Frontal cortex (tissue), 4 donors: ENCODE measurements around the gene ASTN1. TPM values are rescaled to one million over a fixed set of nuclear protein-coding genes. Genes with fewer than 3 reads are reported as not detected.

Experiments
- DNase-seq, 2 donors: peaks; one replicate each; pipeline ENCODE4 v3.0.0; 2012; ENCODE audit warnings: low spot score in 2 of 2
- FAIRE-seq: peaks from 2 replicates; lab custom pipeline; 2012; peaks lifted over from hg19 to GRCh38; lab: Jason Lieb, UNC
- total RNA-seq: library from RNA; depleted of rRNA; stranded (reverse); fragments of >200 nt; gene quantifications from one replicate; pipeline ENCODE4 v1.2.3, GENCODE V29; 2014
- donor health status: control.
- donor health status: control.
- donor health status: control.

Gene ASTN1
- total RNA-seq, 1 donor from 2014 or later = 59.1 TPM

DNA sequence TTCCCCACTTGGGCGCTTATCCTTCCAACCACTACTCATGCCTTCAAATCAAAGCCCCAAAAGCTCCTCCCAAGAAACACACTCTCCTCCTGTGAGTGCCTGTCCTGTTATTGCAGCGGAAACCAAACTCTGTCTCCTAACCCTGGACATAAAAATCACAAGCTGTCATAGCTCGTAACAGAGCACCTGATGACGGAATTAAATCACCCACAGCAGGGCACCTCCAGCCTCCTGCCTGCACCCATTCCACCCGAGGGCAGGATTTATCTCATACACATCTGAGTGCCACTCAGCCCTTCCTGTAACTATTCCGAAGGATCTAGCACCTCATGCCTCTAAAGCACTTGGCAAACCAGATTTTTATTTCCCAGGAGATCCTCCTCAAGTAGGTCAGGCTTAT is 100.9 kb downstream of the ASTN1 start:
- DNase-seq (no peak), FAIRE-seq (no peak)

DNA sequence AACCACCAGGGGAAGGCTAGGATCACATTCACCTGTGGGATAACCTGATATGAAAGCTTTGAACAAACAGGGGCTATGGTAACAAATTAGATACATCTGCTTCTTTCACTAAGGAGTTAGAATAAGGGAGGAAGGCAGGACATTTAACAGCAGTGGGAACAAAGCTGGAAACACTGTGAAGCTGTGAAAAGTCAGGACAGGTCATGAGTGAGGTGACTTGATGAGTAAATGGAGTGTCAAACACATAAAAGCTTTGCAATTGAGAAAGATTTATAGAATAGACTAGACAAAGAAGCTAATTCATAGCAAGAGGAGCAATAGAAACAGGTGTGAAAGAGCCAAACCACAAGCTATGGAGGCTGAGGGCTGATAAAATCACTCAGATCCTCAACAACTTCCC is 110.0 kb downstream of the ASTN1 start:
- FAIRE-seq (no peak), DNase-seq (no peak)

GRCh38 chr1:177053648-177054047 is 110.9 kb downstream of the ASTN1 start:
- DNase-seq (no peak), FAIRE-seq (no peak)

- FAIRE-seq (no peak), DNase-seq (no peak)
Observed at GRCh38 chr1:177048314-177049069, 116.0 kb downstream of the ASTN1 start.

DNA sequence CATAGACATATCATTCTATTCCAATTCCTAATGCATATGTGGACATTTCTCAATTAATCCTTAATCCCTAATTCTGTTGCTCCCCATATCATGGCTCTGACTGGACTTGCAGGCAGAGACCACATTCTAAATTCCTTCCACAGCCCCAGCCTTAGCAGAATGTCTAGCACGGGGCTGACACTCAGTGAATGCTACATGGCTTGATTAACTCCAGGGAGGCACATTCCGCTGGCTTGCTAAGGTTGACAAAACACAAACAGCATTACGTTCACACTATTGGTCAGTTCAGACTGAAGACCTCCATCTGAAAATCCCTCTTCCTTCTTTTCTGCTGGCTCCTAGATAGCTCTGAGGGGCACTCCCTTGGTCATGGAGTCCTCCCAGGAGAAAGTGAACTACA is 119.4 kb downstream of the ASTN1 start:
- DNase-seq (no peak), FAIRE-seq (no peak)

DNA sequence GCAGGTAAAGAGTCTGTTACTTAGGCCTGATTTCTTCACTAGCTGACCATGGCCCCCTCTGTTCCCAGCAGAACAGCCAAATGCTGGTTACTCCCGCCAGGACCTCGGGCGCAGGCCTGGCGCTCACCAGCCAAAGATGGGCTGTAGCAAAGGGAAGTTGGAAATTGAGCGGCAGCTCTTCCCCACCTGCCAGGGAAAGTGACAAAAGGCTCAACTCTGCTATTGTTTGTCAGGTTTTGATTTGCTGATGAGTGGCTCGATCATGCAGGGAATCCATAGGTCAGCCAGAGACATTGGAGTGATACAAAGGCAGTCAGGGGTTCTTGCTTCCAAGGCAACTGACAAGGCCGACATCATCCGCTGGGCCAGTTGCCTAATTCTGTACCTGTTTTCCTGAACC is 120.1 kb downstream of the ASTN1 start:
- no peak for FAIRE-seq

DNA sequence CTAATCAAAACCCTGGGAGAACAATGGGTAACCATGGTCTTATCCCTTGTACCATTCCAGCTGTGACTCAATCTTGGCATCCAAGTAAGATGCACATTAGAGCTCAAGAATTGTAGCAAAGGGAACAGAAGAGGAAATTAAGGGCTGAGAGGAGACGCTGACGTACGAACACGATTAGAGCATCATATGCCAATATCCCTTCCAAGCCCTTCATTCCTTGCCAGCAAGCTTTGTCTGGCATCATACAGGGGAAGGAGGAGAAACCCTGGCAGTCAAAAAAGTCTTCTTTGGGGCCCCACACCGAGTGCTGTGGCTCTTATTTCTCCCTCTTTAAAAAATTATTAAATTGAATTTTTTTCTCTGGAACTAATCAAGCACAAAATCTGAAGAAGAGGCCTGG is 120.9 kb downstream of the ASTN1 start:
- FAIRE-seq = no peak
- DNase-seq = no peak

More for the DNA sequence above, 120.1 kb downstream of the ASTN1 start:
- DNase-seq = no peak

DNA sequence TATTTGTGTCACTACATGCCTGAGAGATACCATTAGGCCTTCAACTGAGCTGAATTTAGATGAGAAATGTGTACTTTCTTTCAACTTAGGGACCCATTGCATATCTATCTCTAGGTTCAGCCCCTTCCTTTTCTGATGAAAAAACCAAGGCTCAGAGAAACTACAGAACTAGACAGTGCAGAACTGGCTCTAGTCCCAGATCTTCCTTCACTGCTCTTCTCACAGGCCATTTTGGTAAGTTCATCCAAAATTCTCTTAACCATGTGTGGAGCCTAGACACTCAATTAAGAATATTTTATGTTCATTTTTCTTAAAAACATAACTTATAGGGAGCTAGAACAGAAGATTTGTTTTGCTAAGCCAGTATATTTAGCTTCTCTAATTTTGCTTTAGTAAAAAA is 128.9 kb downstream of the ASTN1 start:
- no peak for DNase-seq
- FAIRE-seq = no peak

GRCh38 chr1:177033628-177034027 is 130.9 kb downstream of the ASTN1 start:
- FAIRE-seq (no peak), DNase-seq (no peak)

- FAIRE-seq (no peak), DNase-seq (no peak)
Observed at GRCh38 chr1:177032434-177032833, 132.1 kb downstream of the ASTN1 start.

- DNase-seq (no peak), FAIRE-seq (no peak)
Observed at GRCh38 chr1:177024623-177025022, 139.9 kb downstream of the ASTN1 start.

DNA sequence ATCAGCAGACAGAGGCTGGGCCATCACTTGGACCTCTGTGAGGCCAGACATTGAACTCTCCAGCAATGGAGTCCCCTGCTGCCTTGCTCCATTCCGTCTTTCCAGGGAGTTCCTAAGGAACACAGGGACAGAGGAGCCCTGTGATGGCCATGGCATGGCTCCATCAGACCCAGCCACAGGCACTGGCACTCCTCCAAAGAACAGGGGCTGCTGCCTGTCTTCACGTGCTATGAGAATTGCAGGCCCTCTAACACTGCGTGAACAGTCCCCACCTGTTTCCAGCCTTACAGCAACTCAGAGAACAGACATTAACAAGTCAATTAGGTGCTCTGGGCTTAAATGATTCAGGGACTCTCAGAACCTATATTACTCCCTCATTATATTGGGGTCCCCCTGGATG is 140.8 kb downstream of the ASTN1 start:
- no peak for FAIRE-seq

GRCh38 chr1:177023249-177023648 is 141.3 kb downstream of the ASTN1 start:
- no peak for FAIRE-seq
- no peak for DNase-seq

More for the DNA sequence above, 140.8 kb downstream of the ASTN1 start:
- no peak for DNase-seq

- no peak for DNase-seq
- FAIRE-seq = no peak
Observed at GRCh38 chr1:177021687-177022086, 142.8 kb downstream of the ASTN1 start.

DNA sequence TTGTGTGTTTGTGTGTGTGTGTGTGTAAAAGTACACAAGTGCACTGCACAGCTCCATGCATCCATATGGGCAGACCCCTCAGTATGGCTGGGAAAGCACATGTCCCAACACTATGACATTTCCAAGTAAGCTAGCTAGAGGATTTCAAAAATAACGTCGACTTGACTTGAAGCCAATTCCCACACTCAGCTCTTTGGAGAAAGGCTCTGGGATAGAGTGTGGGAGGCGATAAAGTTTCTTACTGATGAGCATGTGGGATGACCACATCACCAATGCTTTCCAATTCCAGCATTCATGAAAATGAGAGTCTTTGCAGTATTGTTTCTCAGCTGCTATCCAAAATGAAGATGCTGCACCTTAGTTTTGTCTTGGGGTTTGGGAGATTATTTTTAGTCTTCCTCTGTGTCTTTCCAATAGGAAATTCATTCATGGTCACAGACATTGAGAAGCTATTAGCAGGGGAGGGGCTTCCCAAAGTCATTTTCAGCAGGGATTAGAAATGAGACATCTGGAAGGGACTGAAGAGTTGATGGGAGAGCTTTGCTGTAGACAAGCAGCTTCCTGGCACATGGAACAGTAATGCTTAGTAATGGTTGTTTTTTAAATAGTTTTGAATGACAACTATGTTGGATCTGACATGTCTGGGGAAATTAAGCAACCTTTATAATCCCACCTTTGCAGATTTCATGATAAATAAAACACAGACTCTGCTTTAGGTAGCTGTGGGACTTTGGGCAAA is 143.5 kb downstream of the ASTN1 start:
- FAIRE-seq (no peak), DNase-seq (no peak)

GRCh38 chr1:177017287-177017852 is 147.1 kb downstream of the ASTN1 start:
- DNase-seq (no peak), FAIRE-seq (no peak)

GRCh38 chr1:177014325-177014724 is 150.2 kb downstream of the ASTN1 start:
- no peak for DNase-seq
- no peak for FAIRE-seq

- FAIRE-seq = no peak
- DNase-seq = no peak
Observed at GRCh38 chr1:177012342-177012925, 152.1 kb downstream of the ASTN1 start.

- FAIRE-seq (no peak), DNase-seq (no peak)
Observed at GRCh38 chr1:177011508-177011907, 153.0 kb downstream of the ASTN1 start.

- FAIRE-seq = no peak
- DNase-seq = no peak
Observed at GRCh38 chr1:177010211-177010825, 154.2 kb downstream of the ASTN1 start.
